Stimulated activated CD8-positive, alpha-beta memory T cell treated with anti-CD3 and anti-CD28 coated beads, Interleukin-12 subunit alpha, Interleukin-12 subunit beta, amount 100 ng/mL, for 4 hours (primary cell): ENCODE measurements around the gene RGCC.
"Not testable (repeated sequence)": the region's sequence is repeated elsewhere in the genome, so short reads cannot be mapped to it uniquely, and the experiment has no call there.

ENCODE experiments used
- DNase-seq: peaks from one replicate; pipeline ENCODE4 v3.0.0-alpha.2; 2020; ENCODE audit warnings: low read depth

Gene RGCC

GRCh38 chr13:41456768-41457588 is at the start of gene RGCC:
RGCC (plus strand) TSS chr13:41457550; CDS start chr13:41457708, 158 bp downstream.
- DNase-seq: peak; percentile 95

- no peak for DNase-seq
Measured at GRCh38 chr13:41408121-41408520, 49.2 kb upstream of the RGCC start.

GRCh38 chr13:41408746-41409145 is 48.6 kb upstream of the RGCC start:
- DNase-seq: no peak

GRCh38 chr13:41409611-41410010 is 47.7 kb upstream of the RGCC start:
- no peak for DNase-seq

- no peak for DNase-seq
Measured at GRCh38 chr13:41411060-41411459, 46.3 kb upstream of the RGCC start.

GRCh38 chr13:41411522-41411921 is 45.8 kb upstream of the RGCC start:
- DNase-seq: no peak

- no peak for DNase-seq
Measured at GRCh38 chr13:41413872-41414271, 43.5 kb upstream of the RGCC start.

GRCh38 chr13:41416276-41416675 is 41.1 kb upstream of the RGCC start:
- DNase-seq: no peak

- DNase-seq: no peak
Measured at GRCh38 chr13:41418027-41418426, 39.3 kb upstream of the RGCC start.

GRCh38 chr13:41418731-41419130 is 38.6 kb upstream of the RGCC start:
- DNase-seq: no peak

- no peak for DNase-seq
Measured at GRCh38 chr13:41419206-41419605, 38.1 kb upstream of the RGCC start.

- no peak for DNase-seq
Measured at GRCh38 chr13:41420146-41420545, 37.2 kb upstream of the RGCC start.

GRCh38 chr13:41421330-41421729 is 36.0 kb upstream of the RGCC start:
- DNase-seq: not testable (repeated sequence)

- DNase-seq: not testable (repeated sequence)
Measured at GRCh38 chr13:41421983-41422382, 35.4 kb upstream of the RGCC start.

GRCh38 chr13:41423259-41423658 is 34.1 kb upstream of the RGCC start:
- DNase-seq: not testable (repeated sequence)

- not testable (repeated sequence) for DNase-seq
Measured at GRCh38 chr13:41424675-41425074, 32.7 kb upstream of the RGCC start.

- DNase-seq: no peak
Measured at GRCh38 chr13:41426047-41426446, 31.3 kb upstream of the RGCC start.

- no peak for DNase-seq
Measured at GRCh38 chr13:41427666-41428065, 29.7 kb upstream of the RGCC start.

- peak; percentile 11 for DNase-seq
Measured at GRCh38 chr13:41428155-41428554, 29.2 kb upstream of the RGCC start.

- DNase-seq: not testable (repeated sequence)
Measured at GRCh38 chr13:41434030-41434429, 23.3 kb upstream of the RGCC start.

GRCh38 chr13:41434831-41435520 is 22.4 kb upstream of the RGCC start:
- no peak for DNase-seq

GRCh38 chr13:41443969-41444368 is 13.4 kb upstream of the RGCC start:
- no peak for DNase-seq

GRCh38 chr13:41452462-41452861 is 4.9 kb upstream of the RGCC start:
- no peak for DNase-seq
